Ammon's horn (tissue), 1 donor: ENCODE results near the gene KRT2.

Source experiments
- DNase-seq: peaks from one replicate; pipeline ENCODE4 v3.0.0-alpha.2; 2016; ENCODE audit warnings: low spot score

The KRT2 gene

DNA sequence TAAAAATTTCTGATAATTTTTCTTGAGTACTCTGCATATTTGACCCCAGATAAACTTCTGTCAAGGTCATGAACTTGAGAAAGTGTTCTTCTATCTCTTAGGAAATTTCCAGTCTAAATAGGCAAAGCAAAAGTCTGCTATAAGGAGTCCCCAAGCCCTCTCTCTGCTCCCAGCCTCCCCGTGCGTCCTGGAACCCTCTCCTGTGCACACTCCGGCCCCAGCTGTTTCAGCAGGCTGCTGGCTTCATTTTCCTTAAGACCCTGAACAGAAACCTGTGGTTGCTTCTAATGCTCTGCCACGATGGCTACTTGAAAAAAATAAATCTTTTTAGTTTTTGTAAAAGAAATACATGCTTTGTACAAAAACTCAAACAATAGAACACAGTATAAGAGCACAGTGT is 14.7 kb downstream of the KRT2 start:
- no peak for DNase-seq

GRCh38 chr12:52636592-52637258 is 15.3 kb downstream of the KRT2 start:
- DNase-seq: no peak

- DNase-seq: no peak
These were observed 15.8 kb downstream of the KRT2 start for GRCh38 chr12:52636189-52636588.

- peak; percentile 92 for DNase-seq
These were observed 17.6 kb downstream of the KRT2 start for GRCh38 chr12:52634266-52635056.

- DNase-seq: no peak
These were observed 18.6 kb downstream of the KRT2 start for GRCh38 chr12:52633383-52633782.

DNA sequence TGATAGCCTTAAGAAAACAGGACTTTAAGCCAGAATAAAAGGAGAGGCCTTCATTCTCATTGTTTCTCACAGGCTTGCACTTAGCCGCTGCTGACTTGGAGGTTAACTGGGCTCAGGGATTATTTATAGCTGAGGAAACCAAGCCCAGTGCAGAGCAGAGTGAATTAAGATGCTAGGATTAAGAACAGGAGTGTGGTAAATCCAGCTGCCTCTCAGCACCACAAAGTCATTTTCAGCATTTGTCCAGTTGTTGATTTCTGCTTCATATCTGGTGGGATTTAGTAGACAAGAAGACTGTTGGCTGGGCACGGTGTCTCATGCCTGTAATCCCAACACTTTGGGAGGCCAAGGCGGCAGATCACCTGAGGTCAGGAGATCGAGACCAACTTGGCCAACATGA is 19.4 kb downstream of the KRT2 start:
- no peak for DNase-seq

DNA sequence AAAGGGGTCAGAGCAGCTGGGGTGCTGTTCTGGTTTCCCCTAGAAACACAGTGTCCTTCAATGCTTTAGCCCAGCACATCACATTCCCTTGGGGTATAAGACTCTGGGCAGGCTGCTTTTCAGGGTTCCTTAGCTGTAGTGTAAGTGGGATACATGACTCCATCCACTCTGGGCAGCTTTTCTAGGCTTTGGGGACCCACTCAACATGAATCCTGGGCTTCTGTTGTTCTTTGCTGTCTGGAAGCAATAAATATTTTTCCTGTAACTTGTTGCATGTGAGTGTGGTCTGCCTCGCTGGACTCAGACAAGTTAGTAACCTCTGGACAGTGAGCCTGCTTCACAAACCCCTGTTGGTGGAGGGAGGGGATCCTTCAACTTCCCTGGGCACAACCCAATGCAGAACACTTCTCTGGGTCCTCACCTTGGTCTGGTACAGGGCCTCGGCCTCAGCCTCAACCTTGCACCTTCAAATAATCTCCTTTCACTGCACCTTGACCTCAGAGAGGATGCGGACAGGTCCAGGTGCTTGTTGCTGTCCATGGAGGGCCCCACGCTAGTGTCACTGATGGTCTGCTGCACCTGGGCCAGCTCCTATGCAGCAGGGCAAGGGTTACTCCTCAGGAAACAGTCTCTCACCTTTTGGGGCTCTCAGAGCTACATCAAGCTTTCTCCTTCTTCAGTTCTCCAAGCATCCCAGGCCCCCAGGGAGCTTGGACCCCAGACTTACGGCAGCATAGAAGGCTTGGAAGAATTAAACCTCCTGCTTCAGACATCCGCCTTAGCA is 20.1 kb downstream of the KRT2 start:
- no peak for DNase-seq

GRCh38 chr12:52631264-52631663 is 20.7 kb downstream of the KRT2 start:
- DNase-seq: no peak

- DNase-seq: no peak
These were observed 21.3 kb downstream of the KRT2 start for GRCh38 chr12:52630599-52631200.

DNA sequence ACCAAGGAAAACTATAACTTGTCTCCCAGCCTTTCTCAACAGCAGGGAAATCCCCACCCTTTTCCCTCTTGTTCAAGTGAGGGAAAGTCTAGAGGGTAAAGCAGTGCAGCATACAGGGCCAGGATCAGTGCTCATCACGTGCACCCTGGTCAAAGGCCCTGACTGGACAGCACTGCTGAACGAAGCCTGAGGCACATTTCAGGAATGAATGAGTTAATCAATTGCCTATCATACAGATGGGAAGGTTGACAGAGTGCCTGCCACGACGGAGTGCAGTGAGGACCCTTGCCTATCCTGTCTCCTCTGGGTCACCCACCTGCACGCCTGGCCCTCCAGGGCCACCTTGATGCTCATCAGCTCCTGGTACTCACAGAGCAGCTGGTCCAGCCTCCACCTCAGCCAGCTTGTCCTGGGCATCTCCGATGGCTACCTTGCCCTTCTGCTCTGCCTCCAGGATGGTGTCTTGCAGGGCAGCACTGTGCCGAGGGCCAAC is 22.0 kb downstream of the KRT2 start:
- no peak for DNase-seq

GRCh38 chr12:52629281-52630007 is 22.6 kb downstream of the KRT2 start:
- no peak for DNase-seq

DNA sequence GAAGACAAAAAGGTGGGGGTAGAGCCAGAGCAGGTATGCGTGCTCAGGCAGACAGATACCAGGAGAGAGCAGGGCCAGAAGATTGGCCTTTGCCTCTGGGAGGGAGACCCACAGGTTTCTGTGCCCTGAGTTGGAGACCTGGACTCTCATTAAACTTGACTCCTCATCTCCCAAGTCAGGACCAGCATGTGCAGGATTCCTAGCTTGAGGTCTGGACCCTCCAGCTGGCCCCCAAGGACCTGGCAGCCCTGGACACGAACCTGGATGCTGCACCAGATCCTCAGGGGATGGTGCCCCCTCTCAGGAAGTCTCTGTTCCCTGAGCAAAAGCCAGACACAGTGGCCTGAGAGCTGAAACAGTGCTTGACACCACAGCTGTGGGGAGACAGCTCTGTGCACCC is 23.2 kb downstream of the KRT2 start:
- no peak for DNase-seq

GRCh38 chr12:52628111-52628507 is 23.9 kb downstream of the KRT2 start:
- DNase-seq: no peak

- no peak for DNase-seq
These were observed 24.5 kb downstream of the KRT2 start for GRCh38 chr12:52627395-52628110.

DNA sequence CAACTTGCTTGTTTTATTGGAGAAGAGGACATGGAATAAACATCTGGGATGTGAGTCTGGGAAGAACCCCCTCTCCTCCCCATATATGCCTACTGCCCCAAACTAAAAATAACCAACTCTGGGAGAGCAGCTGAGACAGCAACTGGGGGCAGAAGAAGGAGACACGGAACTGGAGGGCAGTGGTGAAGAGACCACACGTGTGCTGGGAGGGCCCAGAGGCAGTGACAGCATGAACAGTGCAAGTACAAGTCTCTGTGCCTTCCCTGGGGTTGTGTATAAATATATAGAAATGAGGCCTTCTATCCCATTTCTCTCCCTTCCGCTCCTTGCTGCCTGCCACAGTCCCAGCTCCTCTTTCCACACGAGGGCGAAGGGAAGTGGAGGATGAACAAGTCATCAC is 29.7 kb downstream of the KRT2 start:
- DNase-seq: no peak

DNA sequence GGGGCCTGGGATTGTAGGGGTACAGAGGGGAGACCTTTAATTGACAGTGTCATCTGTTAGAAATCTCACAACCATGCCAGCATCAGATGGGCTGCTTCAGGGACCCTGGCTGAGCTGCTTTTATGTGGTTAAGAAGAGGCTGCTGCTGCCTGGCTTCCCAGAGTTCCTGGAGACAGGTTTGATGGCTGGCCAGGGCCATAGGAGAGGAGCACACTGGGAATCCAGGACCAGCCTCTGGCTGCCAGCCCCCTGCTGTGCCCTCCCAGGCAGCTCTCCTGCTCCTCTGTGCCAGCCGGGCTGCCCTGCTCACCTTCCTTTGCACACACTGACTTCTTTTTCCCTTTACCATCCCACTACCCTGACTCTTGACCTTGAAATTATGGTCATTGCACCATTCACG is 33.1 kb downstream of the KRT2 start:
- DNase-seq: no peak

DNA sequence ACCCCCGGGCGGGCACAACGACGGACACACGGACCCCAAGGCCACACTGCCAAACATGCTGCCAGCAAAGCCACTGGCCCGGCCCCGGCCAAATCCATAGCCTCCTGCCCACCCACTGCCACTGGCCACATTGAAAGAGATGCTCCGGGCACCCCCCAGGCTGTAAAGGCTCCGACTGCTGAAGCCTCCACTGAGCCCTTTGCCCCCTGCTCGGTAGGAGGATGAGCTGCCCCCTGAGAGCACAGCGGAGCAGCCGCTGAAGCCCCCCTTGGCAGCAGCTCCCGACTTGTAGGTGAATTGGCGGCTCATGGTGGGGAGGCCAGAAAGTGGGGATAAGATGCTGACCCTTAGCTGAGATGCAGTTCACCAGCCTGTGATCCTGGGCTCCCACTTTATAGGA is 33.8 kb downstream of the KRT2 start, which contains the start of gene KRT73:
KRT73 (minus strand) TSS at position 344 of the 400 bp plus-strand sequence; CDS start at position 309, 35 bp downstream.
- no peak for DNase-seq

- no peak for DNase-seq
These were observed 34.6 kb downstream of the KRT2 start for GRCh38 chr12:52617403-52617785.

DNA sequence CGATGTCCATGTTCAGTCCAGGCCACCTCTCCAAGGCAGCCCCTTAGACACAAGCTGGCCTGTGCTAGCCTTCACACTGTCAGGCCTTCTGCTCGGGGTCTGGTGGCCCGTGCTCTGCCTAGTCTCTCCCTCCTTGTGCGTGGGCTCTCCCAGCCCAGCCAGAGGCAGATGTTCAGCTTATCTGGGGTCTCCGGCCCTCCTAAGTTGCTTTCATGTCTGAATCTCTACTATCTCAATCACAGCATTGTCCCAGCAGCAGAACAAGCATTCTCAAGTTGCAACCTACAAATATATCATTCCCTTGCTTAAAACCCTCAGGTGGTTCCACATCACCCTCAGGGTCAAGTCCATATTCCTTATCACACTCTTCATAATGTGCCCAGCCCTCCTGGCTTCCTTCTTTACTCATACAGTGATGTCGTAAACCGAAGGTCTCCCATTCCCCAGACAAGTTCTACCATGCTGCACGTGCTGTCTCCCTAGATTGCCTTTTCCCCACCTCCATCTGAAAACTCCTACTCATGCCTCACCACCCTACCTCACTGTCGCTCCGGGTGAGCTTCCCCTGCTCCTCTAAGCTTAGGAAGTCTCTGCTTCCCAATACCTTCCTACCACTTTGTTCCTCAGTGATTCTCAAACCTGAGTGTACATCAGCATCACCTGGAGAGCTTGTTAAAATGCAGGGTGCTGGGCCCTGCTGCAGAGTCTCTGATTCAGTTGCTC is 35.2 kb downstream of the KRT2 start:
- no peak for DNase-seq

- DNase-seq: no peak
These were observed 36.1 kb downstream of the KRT2 start for GRCh38 chr12:52615912-52616311.
